HG02852 (cell line): Measurements from ENCODE around the gene RRP8.

ENCODE experiments used
- ATAC-seq: cut with Tn5 transposase; IDR thresholded peaks from one replicate; pipeline ENCODE4 v1.9.1; 2021; ENCODE audit warnings: mild to moderate bottlenecking, moderate library complexity; ENCODE audit not compliant: unreplicated experiment

The RRP8 gene

DNA sequence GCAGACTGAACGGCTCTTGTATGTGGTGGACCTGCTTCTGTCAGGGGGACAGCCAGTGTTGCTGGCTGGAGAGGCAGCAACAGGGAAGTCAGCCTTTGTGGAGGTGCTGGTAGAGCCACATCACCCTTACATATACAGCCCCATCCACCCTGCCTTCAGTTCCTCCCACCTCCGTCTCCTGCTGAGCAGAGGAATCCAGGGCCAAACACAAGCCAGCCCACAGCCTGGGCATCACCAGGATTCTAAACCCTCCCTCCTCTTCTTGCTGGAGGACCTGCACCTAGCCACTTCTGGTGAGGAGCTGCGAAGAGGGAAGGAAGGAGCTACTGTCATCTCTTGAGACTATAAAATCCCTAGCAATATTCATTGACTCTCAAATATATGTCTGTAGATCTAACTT lies 54.8 kb downstream of the RRP8 start:
- no peak for ATAC-seq

DNA sequence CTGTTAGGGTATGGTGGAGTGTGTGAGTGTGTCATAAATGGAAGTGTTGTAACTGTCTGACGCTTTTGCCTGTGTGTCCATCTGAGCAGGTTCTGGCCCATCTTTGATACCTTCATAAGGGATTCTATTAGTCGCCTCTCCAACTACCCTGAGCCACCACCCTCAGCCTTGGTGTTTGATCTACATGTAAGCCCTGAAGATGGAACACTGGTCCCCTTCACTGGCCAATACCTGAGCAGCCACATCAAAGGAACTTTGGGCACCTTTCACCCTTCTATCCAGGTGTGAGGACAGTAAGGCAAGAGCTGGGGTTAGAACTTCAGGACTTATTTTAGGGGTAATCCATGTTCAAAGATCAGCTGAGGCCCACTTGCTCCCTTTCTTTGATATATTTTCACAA lies 55.3 kb downstream of the RRP8 start:
- ATAC-seq, result no peak

DNA sequence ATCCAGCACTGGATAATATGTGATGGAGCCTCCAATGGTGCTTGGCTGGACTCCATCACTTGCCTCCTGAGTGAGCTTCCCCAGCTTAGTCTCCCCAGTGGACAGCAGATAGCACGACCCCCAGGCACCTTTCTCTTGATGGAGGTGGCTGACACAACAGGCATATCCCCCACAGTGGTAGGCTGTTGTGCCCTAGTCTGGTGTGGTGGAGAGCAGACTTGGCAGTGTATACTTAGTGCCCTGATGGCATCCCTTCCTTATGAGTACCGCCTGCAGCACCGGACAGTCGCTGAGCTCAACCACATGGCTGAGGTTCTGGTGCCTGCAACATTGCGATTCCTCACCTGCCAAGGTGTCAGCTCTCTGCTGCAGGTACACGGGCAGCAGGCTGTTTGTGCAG lies 56.2 kb downstream of the RRP8 start:
- no peak for ATAC-seq

DNA sequence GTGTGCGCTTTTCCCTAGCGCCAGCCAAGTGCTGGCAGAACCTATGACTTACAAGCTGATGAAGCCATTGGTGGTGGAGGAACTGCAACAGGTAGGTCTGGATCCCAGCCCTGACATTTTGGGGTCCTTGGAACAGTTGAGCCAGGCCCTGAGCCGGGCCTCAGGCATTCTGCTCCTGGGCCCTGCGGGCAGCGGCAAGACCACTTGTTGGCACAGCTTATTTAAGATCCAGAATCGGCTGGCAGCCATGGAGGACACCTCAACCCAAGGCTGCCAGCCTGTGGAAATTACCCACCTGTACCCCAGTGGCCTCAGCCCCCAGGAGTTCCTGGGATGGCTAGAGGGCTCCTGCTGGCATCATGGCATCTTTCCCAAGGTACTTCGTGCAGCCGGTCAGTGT lies 56.7 kb downstream of the RRP8 start:
- no peak for ATAC-seq

DNA sequence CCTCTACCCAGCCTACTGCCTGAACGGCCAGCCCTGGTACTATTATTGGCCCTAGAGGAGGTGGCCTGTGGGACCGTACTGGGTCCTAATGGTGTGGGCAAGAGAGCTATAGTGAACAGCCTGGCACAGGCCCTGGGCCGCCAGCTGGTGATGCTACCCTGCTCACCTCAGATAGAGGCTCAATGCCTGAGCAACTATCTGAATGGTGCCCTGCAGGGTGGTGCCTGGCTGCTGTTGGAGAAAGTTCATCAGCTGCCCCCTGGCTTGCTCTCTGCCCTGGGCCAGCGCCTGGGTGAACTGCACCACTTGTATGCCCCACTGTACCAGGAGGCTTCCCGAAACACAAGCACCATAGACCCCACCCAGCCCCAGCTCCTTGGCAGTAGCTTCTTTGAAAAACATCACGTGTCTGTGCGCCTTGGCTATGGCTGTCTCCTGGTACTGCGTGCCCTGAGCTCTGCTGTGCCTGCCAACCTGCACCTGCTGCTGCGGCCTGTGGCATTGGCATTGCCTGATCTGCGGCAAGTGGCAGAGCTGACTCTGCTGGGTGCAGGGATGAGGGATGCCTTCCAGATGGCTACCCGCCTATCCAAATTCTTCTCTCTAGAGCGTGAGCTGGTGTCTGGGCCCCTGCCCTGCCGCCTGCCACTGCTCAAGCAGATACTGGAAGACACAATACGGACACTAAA lies 57.4 kb downstream of the RRP8 start:
- ATAC-seq, result no peak
